K562 (cell line): ENCODE data around the gene BEX3. TPM values are rescaled to one million over a fixed set of nuclear protein-coding genes. Genes with fewer than 3 reads are reported as not detected.

Experiments used
- BRD4 ChIP-seq: fragments of 200-600 bp; sonication (generic); IDR thresholded peaks from 2 replicates; pipeline ENCODE4 v1.6.1; 2017; ENCODE audit warnings: inconsistent platforms
- CTBP1 ChIP-seq: fragments of 450-650 bp; IDR thresholded peaks from 2 replicates; pipeline ENCODE4 v1.6.1; 2016; ENCODE audit warnings: borderline replicate concordance
- DPF2 ChIP-seq: fragments of 450-650 bp; IDR thresholded peaks from 2 replicates; pipeline ENCODE4 v1.6.1; 2016
- GTF2A2 ChIP-seq: IDR thresholded peaks from 2 replicates; pipeline ENCODE4 v1.6.1; 2016; ENCODE audit warnings: mild to moderate bottlenecking, missing genetic modification characterization, missing compliant biosample characterization
- GTF2F1 ChIP-seq: IDR thresholded peaks from 2 replicates; pipeline ENCODE4 v1.6.1; 2011; ENCODE audit warnings: low read depth, low read length, improper control_type of control experiment
- IRF2 ChIP-seq: sonication (generic); formaldehyde crosslinking; IDR thresholded peaks from 2 replicates; pipeline ENCODE4 v1.8.1; 2022; ENCODE audit warnings: mild to moderate bottlenecking, missing genetic modification reagents
- JUND ChIP-seq, 2 experiments: IDR thresholded peaks; 2 replicates in 1 of 2; 3 replicates in 1 of 2; pipeline ENCODE4 v1.6.1; 2011; ENCODE audit warnings: borderline replicate concordance in 2 of 2, low read depth in 2 of 2, low read length in 2 of 2, improper control_type of control experiment in 1 of 2, missing biosample characterization in 1 of 2, missing genetic modification characterization in 1 of 2, missing genetic modification reagents in 1 of 2
- KHSRP ChIP-seq: fragments of 450-650 bp; IDR thresholded peaks from 2 replicates; pipeline ENCODE4 v1.6.1; 2017
- LCOR ChIP-seq: sonication (generic); formaldehyde crosslinking; IDR thresholded peaks from 2 replicates; pipeline ENCODE4 v1.8.0; 2022; ENCODE audit warnings: mild to moderate bottlenecking, missing genetic modification reagents
- MCM3 ChIP-seq: fragments of 450-650 bp; IDR thresholded peaks from 2 replicates; pipeline ENCODE4 v1.6.1; 2016
- MGA ChIP-seq: fragments of 450-650 bp; IDR thresholded peaks from 2 replicates; pipeline ENCODE4 v1.6.1; 2016; ENCODE audit warnings: mild to moderate bottlenecking, moderate library complexity
- PHB2 ChIP-seq: fragments of 450-650 bp; IDR thresholded peaks from 2 replicates; pipeline ENCODE4 v1.6.1; 2017; ENCODE audit warnings: low read depth
- PTTG1 ChIP-seq: fragments of 450-650 bp; IDR thresholded peaks from 2 replicates; pipeline ENCODE4 v1.6.1; 2016; ENCODE audit warnings: low read depth, mild to moderate bottlenecking, missing genetic modification characterization, missing compliant biosample characterization
- RBFOX2 ChIP-seq: fragments of 200-400 bp; formaldehyde crosslinking; IDR thresholded peaks from 2 replicates; pipeline ENCODE4 v1.6.1; 2017; ENCODE audit warnings: low read depth, mild to moderate bottlenecking, low read length, moderate library complexity
- SMARCE1 ChIP-seq: fragments of 450-650 bp; IDR thresholded peaks from 2 replicates; pipeline ENCODE4 v1.7.1; 2016; ENCODE audit warnings: mild to moderate bottlenecking
- SOX6 ChIP-seq: fragments of 450-650 bp; IDR thresholded peaks from 2 replicates; pipeline ENCODE4 v1.6.1; 2014; ENCODE audit warnings: mild to moderate bottlenecking
- ZC3H8 ChIP-seq: fragments of 450-650 bp; IDR thresholded peaks from 2 replicates; pipeline ENCODE4 v1.6.1; 2017
- ZNF212 ChIP-seq: fragments of 450-650 bp; formaldehyde crosslinking; IDR thresholded peaks from 2 replicates; pipeline ENCODE4 v1.4.0; 2020; ENCODE audit warnings: mild to moderate bottlenecking
- polyA plus RNA-seq, 8 experiments: library from polyadenylated mRNA; depleted of rRNA in 4 of 8; stranded (reverse) in 5 of 8; unstranded in 3 of 8; fragments of >200 nt; fragmentation: Nextera tagmentation in 2 of 8; fragmentation: Illumina TruSeq in 1 of 8; extraction: Ambion mirVana in 2 of 8; extraction: Trizol in 1 of 8; gene quantifications; 2 replicates each; pipeline versions ENCODE4 v1.2.1 to v1.2.3, GENCODE V29; 2011 to 2014; ENCODE audit warnings: inconsistent platforms in 1 of 8, missing spikeins in 1 of 8
- total RNA-seq, 7 experiments: library from RNA; depleted of rRNA in 6 of 7; stranded (reverse); fragments of >200 nt in 6 of 7; fragmentation: Illumina TruSeq in 2 of 7; extraction: Trizol in 2 of 7; gene quantifications; 2 replicates each; pipeline versions ENCODE4 v1.2.1 to v1.2.3, GENCODE V29; 2011 to 2021; ENCODE audit warnings: low replicate concordance in 1 of 7
- TF ChIP-seq, protein P1 (sequence below): fragments of 450-650 bp; IDR thresholded peaks from 2 replicates; pipeline ENCODE4 v1.7.0; 2016; ENCODE audit warnings: borderline replicate concordance

Gene BEX3
- total and polyA plus RNA-seq, 9 of the 15 experiments (the other 6 are each of a cell fraction or from before 2014, with no cell fraction given), result 0.21 to 0.47 TPM; not detected in 7

GRCh38 chrX:103398421-103398864 is 22.1 kb downstream of the BEX3 start (continued):
- TF ChIP-seq MGA (no peak), KHSRP (no peak), DPF2 (peak; percentile 39; the same call in 1 of the 2 replicates), BRD4 (no peak), SOX6 (peak; percentile 63; the same call in 1 of the 2 replicates), IRF2 (CRISPR knock-in tag) (no peak), PTTG1 (tag) (no peak), LCOR (CRISPR knock-in tag) (0 out of 2 replicates have a peak, but pooled peaks have one; percentile 32), RBFOX2 (no peak), ZC3H8 (no peak), ZNF212 (CRISPR knock-in tag) (no peak), SMARCE1 (0 out of 2 replicates have a peak, but pooled peaks have one; percentile 17), GTF2A2 (tag) (no peak), MCM3 (no peak), GTF2F1 (no peak), JUND (IDR thresholded peaks at IDR 0.05; ENCODE audit: borderline replicate concordance, low read depth, low read length) (peak; percentile 92), JUND (tag; IDR thresholded peaks at IDR 0.05; ENCODE audit: borderline replicate concordance, low read depth, low read length) (peak; percentile 82; the same call in 2 of the 3 replicates), PHB2 (no peak), CTBP1 (no peak)
- TF ChIP-seq, protein P1, sequence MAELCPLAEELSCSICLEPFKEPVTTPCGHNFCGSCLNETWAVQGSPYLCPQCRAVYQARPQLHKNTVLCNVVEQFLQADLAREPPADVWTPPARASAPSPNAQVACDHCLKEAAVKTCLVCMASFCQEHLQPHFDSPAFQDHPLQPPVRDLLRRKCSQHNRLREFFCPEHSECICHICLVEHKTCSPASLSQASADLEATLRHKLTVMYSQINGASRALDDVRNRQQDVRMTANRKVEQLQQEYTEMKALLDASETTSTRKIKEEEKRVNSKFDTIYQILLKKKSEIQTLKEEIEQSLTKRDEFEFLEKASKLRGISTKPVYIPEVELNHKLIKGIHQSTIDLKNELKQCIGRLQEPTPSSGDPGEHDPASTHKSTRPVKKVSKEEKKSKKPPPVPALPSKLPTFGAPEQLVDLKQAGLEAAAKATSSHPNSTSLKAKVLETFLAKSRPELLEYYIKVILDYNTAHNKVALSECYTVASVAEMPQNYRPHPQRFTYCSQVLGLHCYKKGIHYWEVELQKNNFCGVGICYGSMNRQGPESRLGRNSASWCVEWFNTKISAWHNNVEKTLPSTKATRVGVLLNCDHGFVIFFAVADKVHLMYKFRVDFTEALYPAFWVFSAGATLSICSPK, result no peak
